ENCODE data around the gene SZT2.

DNA sequence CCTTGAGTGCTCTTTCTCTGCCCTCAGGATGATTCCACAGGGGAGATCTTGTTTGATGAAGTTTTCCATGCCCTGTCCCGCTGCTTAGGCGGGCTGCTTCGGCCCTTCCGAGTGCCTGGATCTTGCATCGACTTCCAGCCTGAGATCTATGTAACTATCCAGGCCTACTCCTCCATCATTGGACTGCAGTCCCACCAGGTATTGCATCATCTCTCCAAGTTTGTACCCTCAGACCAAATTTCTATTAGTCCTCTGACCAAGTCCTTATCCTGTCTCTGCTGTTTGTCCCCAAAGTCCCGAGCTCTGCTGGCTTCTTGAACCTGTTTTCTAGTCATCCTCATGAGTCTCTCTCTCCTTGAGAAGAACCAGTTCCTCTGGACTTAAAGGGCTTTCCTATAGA, 14.7 kb downstream of the SZT2 start:
- no peak for TF ChIP-seq EZH2 (IDR thresholded peaks at IDR 0.05)
- no peak for TF ChIP-seq CTCF (IDR thresholded peaks at IDR 0.05)
- TF ChIP-seq EZH2phosphoT487 (IDR thresholded peaks at IDR 0.05), result no peak
